HCT116 (cell line): Measurements from ENCODE around the gene ADD2. TPM values are rescaled to one million over a fixed set of nuclear protein-coding genes. Genes with fewer than 3 reads are reported as not detected.

Experiments
- ATAC-seq: fragments of 200-7000 bp; cut with Tn5 transposase; 2 replicates; pipeline ENCODE4 v1.9.1; 2020; ENCODE audit warnings: mild to moderate bottlenecking, moderate library complexity
- BruUV-seq: library from RNA; stranded (reverse); fragments of 400-500 nt; replicated peaks from 2 replicates; lab custom pipeline; 2021; lab: Mats Ljungman, UMichigan
- CTCF ChIA-PET: fragments of 300-600 bp; sonication (Branson Sonifier 250); formaldehyde crosslinking; loops from one replicate; lab custom pipeline; 2021; ENCODE audit warnings: antibody characterized with exemption; lab: Charles Lee
- POLR2A ChIA-PET: fragments of 300-600, 350-600 bp; sonication (Branson Sonifier 250); formaldehyde crosslinking; loops from one replicate; lab custom pipeline; 2021; ENCODE audit warnings: antibody characterized with exemption; lab: Charles Lee
- RAD21 ChIA-PET, 2 experiments: fragments of 300-600 bp; sonication (Branson Sonifier 250); formaldehyde crosslinking; loops; one replicate each; lab custom pipeline; 2023; ENCODE audit warnings: low total read pairs in 2 of 2; ENCODE audit not compliant: uncharacterized antibody in 2 of 2, unreplicated experiment in 2 of 2, low non-redundant PET in 1 of 2; lab: Charles Lee
- DNase-seq: peaks from one replicate; pipeline ENCODE4 v3.0.0-alpha.2; 2010; ENCODE audit warnings: low read depth, low spot score
- H2AFZ ChIP-seq: fragments of 200-600 bp; shearing (Covaris generic), sonication (generic); 2 replicates; pipeline ENCODE4 v1.6.1; 2017; ENCODE audit warnings: low read depth, mixed run types, mixed read lengths, antibody characterized with exemption, low read length; ENCODE audit not compliant: poor library complexity, severe bottlenecking
- H3K27ac ChIP-seq: 2 replicates; pipeline ENCODE4 v1.5.1; 2012; ENCODE audit warnings: low read depth, low read length
- H3K27me3 ChIP-seq: fragments of 200-600 bp; sonication (generic); 2 replicates; pipeline ENCODE4 v1.6.1; 2016; ENCODE audit warnings: mixed run types, low read length, mixed read lengths; ENCODE audit not compliant: insufficient read depth
- H3K36me3 ChIP-seq, 2 experiments: fragments of 200-500 bp in 1 of 2; fragments of 200-600 bp in 1 of 2; sonication (Bioruptor generic) in 1 of 2; sonication (generic) in 1 of 2; 2 replicates each; pipeline versions ENCODE4 v1.5.1 to v1.6.1; 2014 to 2016; ENCODE audit warnings: low read length in 2 of 2, inconsistent platforms in 1 of 2, mixed read lengths in 1 of 2, mixed run types in 1 of 2; ENCODE audit not compliant: insufficient read depth in 2 of 2, control insufficient read depth in 1 of 2
- H3K4me1 ChIP-seq, 2 experiments: fragments of 200-600 bp in 1 of 2; sonication (generic) in 1 of 2; 2 replicates each; pipeline versions ENCODE4 v1.5.1 to v1.6.1; 2012 to 2017; ENCODE audit warnings: low read length in 2 of 2, inconsistent platforms in 1 of 2, mild to moderate bottlenecking in 1 of 2, mixed read lengths in 1 of 2, mixed run types in 1 of 2, moderate library complexity in 1 of 2; ENCODE audit not compliant: insufficient read depth in 2 of 2, control insufficient read depth in 1 of 2
- H3K4me2 ChIP-seq: fragments of 200-600 bp; sonication (generic); 2 replicates; pipeline ENCODE4 v1.6.1; 2017; ENCODE audit warnings: mixed run types, low read length, mixed read lengths
- H3K4me3 ChIP-seq, 2 experiments: fragments of 200-600 bp in 1 of 2; sonication (generic) in 1 of 2; replicated peaks in 1 of 2; 2 replicates each; pipeline ENCODE4 v1.5.1; 2011 to 2016; ENCODE audit warnings: low read length in 2 of 2, control low read depth in 1 of 2, low read depth in 1 of 2, mild to moderate bottlenecking in 1 of 2, mixed read lengths in 1 of 2, mixed run types in 1 of 2
- H3K79me2 ChIP-seq: fragments of 200-600 bp; sonication (generic); 2 replicates; pipeline ENCODE4 v1.6.1; 2017; ENCODE audit warnings: mild to moderate bottlenecking, mixed run types, low read length, moderate library complexity, mixed read lengths; ENCODE audit not compliant: insufficient read depth
- H3K9ac ChIP-seq: fragments of 200-600 bp; sonication (generic); 2 replicates; pipeline ENCODE4 v1.6.1; 2016; ENCODE audit warnings: low read length, mixed read lengths
- H3K9me2 ChIP-seq: fragments of 200-600 bp; sonication (generic), shearing (Covaris generic); 2 replicates; pipeline ENCODE4 v1.6.1; 2017; ENCODE audit warnings: mixed run types, mild to moderate bottlenecking, moderate library complexity; ENCODE audit not compliant: insufficient read depth
- H3K9me3 ChIP-seq, 2 experiments: fragments of 200-500 bp in 1 of 2; fragments of 200-600 bp in 1 of 2; sonication (Bioruptor generic) in 1 of 2; sonication (generic) in 1 of 2; 2 replicates each; pipeline ENCODE4 v1.6.1; 2014 to 2017; ENCODE audit warnings: low read length in 2 of 2, mixed read lengths in 2 of 2, inconsistent platforms in 1 of 2, low read depth in 1 of 2, mild to moderate bottlenecking in 1 of 2, mixed run types in 1 of 2, moderate library complexity in 1 of 2; ENCODE audit not compliant: control insufficient read depth in 1 of 2, insufficient read depth in 1 of 2
- H4K20me1 ChIP-seq: fragments of 200-600 bp; sonication (generic), shearing (Covaris generic); 2 replicates; pipeline ENCODE4 v1.6.1; 2017; ENCODE audit warnings: mixed run types, mild to moderate bottlenecking, moderate library complexity; ENCODE audit not compliant: insufficient read depth
- CTCF ChIP-seq, 3 experiments: fragments of 200-600 bp in 1 of 3; sonication (generic) in 1 of 3; IDR thresholded peaks in 2 of 3; conservative IDR thresholded peaks in 1 of 3; 2 replicates each; pipeline ENCODE4 v1.5.1; 2012 to 2017; ENCODE audit warnings: low read depth in 2 of 3, low read length in 2 of 3, antibody characterized with exemption in 1 of 3, borderline replicate concordance in 1 of 3, control low read depth in 1 of 3, mild to moderate bottlenecking in 1 of 3, mixed read lengths in 1 of 3, mixed run types in 1 of 3, moderate library complexity in 1 of 3; ENCODE audit not compliant: insufficient read depth in 1 of 3
- EGR1 ChIP-seq: IDR thresholded peaks from 2 replicates; pipeline ENCODE4 v1.6.1; 2012; ENCODE audit warnings: low read depth
- FOSL1 ChIP-seq: IDR thresholded peaks from 2 replicates; pipeline ENCODE4 v1.6.1; 2012; ENCODE audit warnings: low read depth
- JUND ChIP-seq: IDR thresholded peaks from 2 replicates; pipeline ENCODE4 v1.6.1; 2012
- SP1 ChIP-seq: IDR thresholded peaks from 2 replicates; pipeline ENCODE4 v1.6.1; 2012; ENCODE audit warnings: low read depth
- TCF7L2 ChIP-seq: IDR thresholded peaks from 2 replicates; pipeline ENCODE4 v1.7.0; 2011; ENCODE audit warnings: borderline replicate concordance, inconsistent platforms; ENCODE audit not compliant: insufficient read depth, insufficient read length; ENCODE audit errors: extremely low read depth
- YY1 ChIP-seq: IDR thresholded peaks from 2 replicates; pipeline ENCODE4 v1.6.1; 2011; ENCODE audit warnings: low read length, low read depth, moderate library complexity, mild to moderate bottlenecking; ENCODE audit not compliant: insufficient replicate concordance; ENCODE audit errors: extremely low read depth
- ZBTB33 ChIP-seq: IDR thresholded peaks from 2 replicates; pipeline ENCODE4 v1.6.1; 2011; ENCODE audit warnings: mild to moderate bottlenecking, low read length, moderate library complexity; ENCODE audit not compliant: insufficient replicate concordance; ENCODE audit errors: extremely low read depth
- ZFX ChIP-seq: fragments of 450-650 bp; IDR thresholded peaks from 2 replicates; pipeline ENCODE4 v1.6.1; 2017
- ZNF274 ChIP-seq: fragments of 200-500 bp; sonication (Bioruptor generic); IDR thresholded peaks from 2 replicates; pipeline ENCODE4 v1.6.1; 2014; ENCODE audit warnings: mild to moderate bottlenecking, low read depth, low read length, inconsistent platforms
- intact Hi-C: fragments of 100-400 bp; cut with micrococcal nuclease; formaldehyde crosslinking; loops from 2 replicates; pipeline ENCODE4 v1.10.0; 2022
- total RNA-seq: library from RNA; stranded (reverse); gene quantifications from one replicate; pipeline ENCODE4 v1.2.1, GENCODE V29; 2021; ENCODE audit not compliant: unreplicated experiment
- TF ChIP-seq, protein P1 (sequence below): IDR thresholded peaks from 2 replicates; pipeline ENCODE4 v1.6.1; 2012
- TF ChIP-seq, protein P2 (sequence below): IDR thresholded peaks from 2 replicates; pipeline ENCODE4 v1.6.1; 2012

ADD2 gene
- total RNA-seq, 1 experiment from 2014 or later = 0.15 TPM

GRCh38 chr2:70808983-70809958 lies 41.3 kb upstream of the ADD2 start:
- no peak overlapping the region for H3K9ac ChIP-seq
- no peaks in the 10 kb centered on the region for H4K20me1 ChIP-seq
- intact Hi-C loops = no loop called here
- H3K79me2 ChIP-seq = no peaks in the 10 kb centered on the region
- no peak for ATAC-seq
- CTCF ChIA-PET = no interaction called here
- H3K36me3 ChIP-seq = no peaks in the 10 kb centered on the region
- no peaks in the 10 kb centered on the region for H3K9me2 ChIP-seq
- POLR2A ChIA-PET = no interaction called here
- H3K4me2 ChIP-seq = no peak overlapping the region
- H2AFZ ChIP-seq = no peak overlapping the region
- no TSS peak for BruUV-seq
- no peaks in the 10 kb centered on the region for H3K9me3 ChIP-seq
- no peaks in the 10 kb centered on the region for H3K4me1 ChIP-seq
- RAD21 ChIA-PET = no interaction called here
- TF ChIP-seq JUND = no peak
- TF ChIP-seq, protein P1, sequence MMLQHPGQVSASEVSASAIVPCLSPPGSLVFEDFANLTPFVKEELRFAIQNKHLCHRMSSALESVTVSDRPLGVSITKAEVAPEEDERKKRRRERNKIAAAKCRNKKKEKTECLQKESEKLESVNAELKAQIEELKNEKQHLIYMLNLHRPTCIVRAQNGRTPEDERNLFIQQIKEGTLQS = no peak
- TF ChIP-seq ZNF274 = no peak
- no peak for TF ChIP-seq CTCF (IDR thresholded peaks at IDR 0.05 in 2 of 3, conservative IDR thresholded peaks at IDR 0.05 in 1 of 3; ENCODE audit: borderline replicate concordance in 1 of 3, insufficient read depth in 1 of 3, low read depth in 2 of 3, low read length in 2 of 3)
- TF ChIP-seq TCF7L2 = no peak
- no peak for TF ChIP-seq SP1
- TF ChIP-seq YY1 = no peak
- TF ChIP-seq, protein P2, sequence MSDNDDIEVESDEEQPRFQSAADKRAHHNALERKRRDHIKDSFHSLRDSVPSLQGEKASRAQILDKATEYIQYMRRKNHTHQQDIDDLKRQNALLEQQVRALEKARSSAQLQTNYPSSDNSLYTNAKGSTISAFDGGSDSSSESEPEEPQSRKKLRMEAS = no peak
- TF ChIP-seq EGR1 = no peak
- no peak for TF ChIP-seq FOSL1
- TF ChIP-seq ZFX = no peak
- TF ChIP-seq ZBTB33 = no peak
- TF ChIP-seq, all 23 proteins: peak for 0
- H3K4me3 ChIP-seq = no peak overlapping the region
- H3K27ac ChIP-seq = no peak overlapping the region
- DNase-seq = no peak
- no peaks in the 10 kb centered on the region for H3K27me3 ChIP-seq
